GM23338 (cell line): Measurements from ENCODE around the gene ROBO1.

Experiments used
- CREB1 ChIP-seq: fragments of 250-450 bp; sonication (Bioruptor Pico); IDR thresholded peaks from 2 replicates; pipeline ENCODE4 v1.5.0; 2020; ENCODE audit warnings: low read depth, mild to moderate bottlenecking, moderate library complexity
- CTCF ChIP-seq, 2 experiments: fragments of 200-600 bp in 1 of 2; sonication (generic) in 1 of 2; conservative IDR thresholded peaks; 2 replicates each; pipeline versions ENCODE4 v1.5.1 to v1.6.1; 2016 to 2017; ENCODE audit warnings: antibody characterized with exemption in 2 of 2, low read depth in 2 of 2, mild to moderate bottlenecking in 2 of 2, moderate library complexity in 1 of 2
- EZH2 ChIP-seq: fragments of 200-600 bp; sonication (generic); IDR thresholded peaks from one replicate; pipeline ENCODE4 v1.8.0; 2017; ENCODE audit warnings: antibody characterized with exemption, mild to moderate bottlenecking, low read depth; ENCODE audit not compliant: unreplicated experiment
- EZH2phosphoT487 ChIP-seq: fragments of 200-600 bp; sonication (generic); IDR thresholded peaks from one replicate; pipeline ENCODE4 v1.8.1; 2018; ENCODE audit warnings: antibody characterized with exemption; ENCODE audit not compliant: unreplicated experiment
- JUNB ChIP-seq: IDR thresholded peaks from one replicate; pipeline ENCODE4 v1.6.1; 2016; ENCODE audit warnings: antibody characterized with exemption; ENCODE audit not compliant: unreplicated experiment
- POLR2AphosphoS5 ChIP-seq: IDR thresholded peaks from 2 replicates; pipeline ENCODE4 v1.6.1; 2016; ENCODE audit warnings: antibody characterized with exemption, low read depth
- ZNF114 ChIP-seq: fragments of 250-450 bp; sonication (Bioruptor Pico); IDR thresholded peaks from 2 replicates; pipeline ENCODE4 v1.5.0; 2020; ENCODE audit warnings: mild to moderate bottlenecking, moderate library complexity
- ZNF331 ChIP-seq: fragments of 250-450 bp; sonication (Bioruptor Pico); IDR thresholded peaks from 2 replicates; pipeline ENCODE4 v1.5.0; 2020; ENCODE audit warnings: low read depth, mild to moderate bottlenecking, moderate library complexity
- ZNF462 ChIP-seq: fragments of 250-450 bp; sonication (Bioruptor Pico); IDR thresholded peaks from 2 replicates; pipeline ENCODE4 v1.5.0; 2020; ENCODE audit warnings: mild to moderate bottlenecking, moderate library complexity

- TF ChIP-seq CTCF (conservative IDR thresholded peaks at IDR 0.05; ENCODE audit: low read depth in 2 of 2) (no peak), POLR2AphosphoS5 (no peak), ZNF114 (CRISPR knock-in tag) (no peak), ZNF331 (no peak), ZNF462 (CRISPR knock-in tag) (no peak), EZH2 (no peak), JUNB (no peak), CREB1 (CRISPR knock-in tag) (no peak), EZH2phosphoT487 (no peak)
Measured at GRCh38 chr3:78870484-78870883, 897.3 kb downstream of the ROBO1 start.
